HEK293 (cell line): ENCODE results near the gene DNAJC7.
"Not testable (repeated sequence)": the region's sequence is repeated elsewhere in the genome, so short reads cannot be mapped to it uniquely, and the experiment has no call there.

Experiments
- SCRT2 ChIP-seq: fragments of 450-650 bp; formaldehyde crosslinking; IDR thresholded peaks from 2 replicates; pipeline ENCODE4 v1.5.1; 2016; ENCODE audit warnings: missing biosample characterization, missing genetic modification characterization
- ZNF140 ChIP-seq: fragments of 450-650 bp; formaldehyde crosslinking; IDR thresholded peaks from 2 replicates; pipeline ENCODE4 v1.5.1; 2016; ENCODE audit warnings: missing biosample characterization, missing genetic modification characterization
- ZNF24 ChIP-seq: fragments of 450-650 bp; formaldehyde crosslinking; IDR thresholded peaks from 2 replicates; pipeline ENCODE4 v1.5.1; 2016; ENCODE audit warnings: missing biosample characterization, missing genetic modification characterization
- ZNF302 ChIP-seq: fragments of 450-650 bp; formaldehyde crosslinking; IDR thresholded peaks from 2 replicates; pipeline ENCODE4 v1.5.1; 2016; ENCODE audit warnings: missing biosample characterization, missing genetic modification characterization, low read depth
- ZNF596 ChIP-seq: fragments of 450-650 bp; IDR thresholded peaks from 2 replicates; pipeline ENCODE4 v1.5.0; 2018; ENCODE audit warnings: missing biosample characterization, mild to moderate bottlenecking, missing genetic modification characterization, moderate library complexity
- ZNF76 ChIP-seq: fragments of 450-650 bp; formaldehyde crosslinking; IDR thresholded peaks from 2 replicates; pipeline ENCODE4; 2016; ENCODE audit warnings: low read depth, missing biosample characterization, missing genetic modification characterization, borderline replicate concordance
- TF ChIP-seq, protein P1 (sequence below): fragments of 450-650 bp; formaldehyde crosslinking; IDR thresholded peaks from 2 replicates; pipeline ENCODE4 v1.5.1; 2016; ENCODE audit warnings: missing biosample characterization, missing genetic modification characterization

DNA sequence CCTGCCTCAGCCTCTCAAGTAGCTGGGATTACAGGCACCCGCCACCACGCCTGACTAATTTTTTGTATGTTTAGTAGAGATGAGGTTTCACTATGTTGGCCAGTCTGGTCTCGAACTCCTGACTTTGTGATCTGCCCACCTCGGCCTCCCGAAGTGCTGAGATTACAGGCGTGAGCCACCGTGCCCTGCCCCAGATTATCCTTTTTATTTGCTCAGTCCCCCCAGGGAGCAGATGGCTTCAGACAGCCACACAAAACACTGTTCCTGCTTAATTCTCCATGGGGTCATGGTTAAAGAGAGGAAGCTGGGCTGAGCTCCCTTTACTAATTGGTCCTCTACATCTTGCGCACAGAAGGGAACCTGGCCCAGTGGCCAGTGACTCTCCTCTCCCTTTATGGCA is 3.6 kb upstream of the DNAJC7 start:
- TF ChIP-seq ZNF76; SCRT2 (tag by site-specific recombination); ZNF302 (tag by site-specific recombination); ZNF24 (tag by site-specific recombination); ZNF140 (tag by site-specific recombination); ZNF596 (tag by site-specific recombination): not testable (repeated sequence)
- TF ChIP-seq, protein P1, sequence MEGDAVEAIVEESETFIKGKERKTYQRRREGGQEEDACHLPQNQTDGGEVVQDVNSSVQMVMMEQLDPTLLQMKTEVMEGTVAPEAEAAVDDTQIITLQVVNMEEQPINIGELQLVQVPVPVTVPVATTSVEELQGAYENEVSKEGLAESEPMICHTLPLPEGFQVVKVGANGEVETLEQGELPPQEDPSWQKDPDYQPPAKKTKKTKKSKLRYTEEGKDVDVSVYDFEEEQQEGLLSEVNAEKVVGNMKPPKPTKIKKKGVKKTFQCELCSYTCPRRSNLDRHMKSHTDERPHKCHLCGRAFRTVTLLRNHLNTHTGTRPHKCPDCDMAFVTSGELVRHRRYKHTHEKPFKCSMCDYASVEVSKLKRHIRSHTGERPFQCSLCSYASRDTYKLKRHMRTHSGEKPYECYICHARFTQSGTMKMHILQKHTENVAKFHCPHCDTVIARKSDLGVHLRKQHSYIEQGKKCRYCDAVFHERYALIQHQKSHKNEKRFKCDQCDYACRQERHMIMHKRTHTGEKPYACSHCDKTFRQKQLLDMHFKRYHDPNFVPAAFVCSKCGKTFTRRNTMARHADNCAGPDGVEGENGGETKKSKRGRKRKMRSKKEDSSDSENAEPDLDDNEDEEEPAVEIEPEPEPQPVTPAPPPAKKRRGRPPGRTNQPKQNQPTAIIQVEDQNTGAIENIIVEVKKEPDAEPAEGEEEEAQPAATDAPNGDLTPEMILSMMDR (tag by site-specific recombination) = not testable (repeated sequence)
